Neural cell (in vitro differentiated cells): ENCODE measurements around the gene CPNE5. TPM values are rescaled to one million over a fixed set of nuclear protein-coding genes. Genes with fewer than 3 reads are reported as not detected.

Source experiments
- H2AFZ ChIP-seq: fragments of 200-600, 300-800 bp; sonication (generic), shearing (Covaris generic); 2 replicates; pipeline ENCODE4 v1.6.0; 2014; ENCODE audit warnings: low read depth, mild to moderate bottlenecking, antibody characterized with exemption, low read length, moderate library complexity
- H3F3A ChIP-seq: fragments of 200-600 bp; shearing (Covaris generic); 2 replicates; pipeline ENCODE4 v1.6.1; 2016; ENCODE audit warnings: mild to moderate bottlenecking, moderate library complexity, mixed read lengths, antibody characterized with exemption, low read length; ENCODE audit not compliant: insufficient read depth, poor library complexity, severe bottlenecking
- H3K27ac ChIP-seq: fragments of 200-600, 300-800 bp; sonication (generic), shearing (Covaris generic); 2 replicates; pipeline ENCODE4 v1.5.1; 2014; ENCODE audit warnings: mild to moderate bottlenecking, low read length, moderate library complexity
- H3K27me3 ChIP-seq: fragments of 300-800, 200-600 bp; sonication (generic), shearing (Covaris generic); 2 replicates; pipeline ENCODE4 v1.6.0; 2014; ENCODE audit warnings: mild to moderate bottlenecking, low read depth, low read length, moderate library complexity; ENCODE audit not compliant: insufficient read depth
- H3K36me3 ChIP-seq: fragments of 300-800, 200-600 bp; sonication (generic), shearing (Covaris generic); 2 replicates; pipeline ENCODE4 v1.5.1; 2014; ENCODE audit warnings: mild to moderate bottlenecking, antibody characterized with exemption, low read length, moderate library complexity; ENCODE audit not compliant: insufficient read depth
- H3K4me2 ChIP-seq: fragments of 300-800, 200-600 bp; sonication (generic), shearing (Covaris generic); 2 replicates; pipeline ENCODE4 v1.6.0; 2014; ENCODE audit warnings: mild to moderate bottlenecking, low read length
- H3K4me3 ChIP-seq: fragments of 300-800, 200-600 bp; sonication (generic), shearing (Covaris generic); 2 replicates; pipeline ENCODE4 v1.5.1; 2014; ENCODE audit warnings: mild to moderate bottlenecking, low read length, moderate library complexity
- H3K79me2 ChIP-seq: fragments of 200-600 bp; shearing (Covaris generic); replicated peaks from 2 replicates; pipeline ENCODE4 v1.6.0; 2014; ENCODE audit warnings: mild to moderate bottlenecking, low read length, moderate library complexity; ENCODE audit not compliant: insufficient read depth
- H3K9ac ChIP-seq: fragments of 300-800, 200-600 bp; sonication (generic), shearing (Covaris generic); 2 replicates; pipeline ENCODE4 v1.6.1; 2016; ENCODE audit warnings: mild to moderate bottlenecking, low read length, mixed read lengths
- H3K9me2 ChIP-seq: fragments of 200-600 bp; shearing (Covaris generic); 2 replicates; pipeline ENCODE4 v1.6.1; 2016; ENCODE audit warnings: mild to moderate bottlenecking, low read length, mixed read lengths; ENCODE audit not compliant: insufficient read depth
- H3K9me3 ChIP-seq: fragments of 200-600, 300-800 bp; sonication (generic), shearing (Covaris generic); 2 replicates; pipeline ENCODE4 v1.6.1; 2016; ENCODE audit warnings: mild to moderate bottlenecking, mixed run types, low read length, moderate library complexity, mixed read lengths
- H4K20me1 ChIP-seq: fragments of 200-600 bp; shearing (Covaris generic); 2 replicates; pipeline ENCODE4 v1.6.1; 2016; ENCODE audit warnings: mild to moderate bottlenecking, mixed run types; ENCODE audit not compliant: insufficient read depth
- EP300 ChIP-seq: fragments of 450-650 bp; conservative IDR thresholded peaks from 2 replicates; pipeline ENCODE4 v1.6.1; 2014; ENCODE audit warnings: antibody characterized with exemption, mild to moderate bottlenecking, moderate library complexity; ENCODE audit not compliant: poor library complexity, severe bottlenecking
- EZH2 ChIP-seq: fragments of 200-600, 300-800 bp; shearing (Covaris generic), sonication (generic); IDR thresholded peaks from 2 replicates; pipeline ENCODE4 v1.6.1; 2014; ENCODE audit warnings: antibody characterized with exemption, low read length, borderline replicate concordance, mild to moderate bottlenecking; ENCODE audit not compliant: insufficient read depth, poor library complexity, severe bottlenecking
- MXI1 ChIP-seq: fragments of 450-650 bp; conservative IDR thresholded peaks from 2 replicates; pipeline ENCODE4 v1.6.1; 2014; ENCODE audit warnings: antibody characterized with exemption, mild to moderate bottlenecking; ENCODE audit not compliant: poor library complexity, severe bottlenecking
- POLR2AphosphoS5 ChIP-seq: IDR thresholded peaks from 2 replicates; pipeline ENCODE4 v1.6.1; 2012
- RAD21 ChIP-seq: fragments of 450-650 bp; conservative IDR thresholded peaks from 2 replicates; pipeline ENCODE4 v1.6.1; 2014; ENCODE audit warnings: antibody characterized with exemption, mild to moderate bottlenecking, moderate library complexity
- SMC3 ChIP-seq: fragments of 450-650 bp; conservative IDR thresholded peaks from 2 replicates; pipeline ENCODE4 v1.6.1; 2014; ENCODE audit warnings: antibody characterized with exemption, mild to moderate bottlenecking, moderate library complexity; ENCODE audit not compliant: poor library complexity
- TAF1 ChIP-seq: IDR thresholded peaks from 2 replicates; pipeline ENCODE4 v1.6.1; 2012; ENCODE audit warnings: low read depth
- polyA plus RNA-seq: library from polyadenylated mRNA; depleted of rRNA; stranded (reverse); fragments of >200 nt; gene quantifications from 2 replicates; pipeline ENCODE4 v1.2.3, GENCODE V29; 2014
- TF ChIP-seq, protein P1 (sequence below): fragments of 450-650 bp; IDR thresholded peaks from 2 replicates; pipeline ENCODE4 v1.5.1; 2014; ENCODE audit warnings: antibody characterized with exemption, mild to moderate bottlenecking, moderate library complexity; ENCODE audit not compliant: poor library complexity, severe bottlenecking
- TF ChIP-seq, protein P2 (sequence below): IDR thresholded peaks from 2 replicates; pipeline ENCODE4 v1.6.1; 2012; ENCODE audit warnings: borderline replicate concordance

Gene CPNE5
- polyA plus RNA-seq, 1 donor from 2014 or later = 8.7 TPM

DNA sequence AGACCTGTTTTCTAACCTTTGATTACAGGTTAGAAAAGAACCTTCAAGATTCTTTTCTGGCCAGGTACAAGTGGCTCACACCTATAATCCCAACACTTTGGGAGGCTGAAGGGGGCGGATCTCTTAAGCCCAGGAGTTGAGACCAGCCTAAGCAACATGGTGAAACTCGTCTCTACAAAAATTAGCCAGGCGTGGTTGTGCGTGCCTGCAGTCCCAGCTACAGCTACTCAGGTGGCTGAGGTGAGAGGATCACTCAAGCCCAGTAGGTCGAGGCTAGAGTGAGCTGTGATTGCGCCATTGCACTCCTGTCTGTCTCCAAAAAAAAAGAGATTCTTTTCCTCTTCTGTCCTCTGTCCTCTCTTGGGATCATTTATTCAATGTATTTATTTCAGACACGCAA is 20.9 kb upstream of the CPNE5 start:
- Histone ChIP-seq H3K4me2 (no peak overlapping the region), H4K20me1 (no peaks in the 10 kb centered on the region), H2AFZ (no peak overlapping the region), H3K27me3 (no peaks in the 10 kb centered on the region), H3K4me3 (no peak overlapping the region), H3K79me2 (peaks cover 6% of the 10 kb centered on the region), H3K27ac (no peak overlapping the region), H3F3A (no peaks in the 10 kb centered on the region), H3K36me3 (no peaks in the 10 kb centered on the region), H3K9me3 (no peaks in the 10 kb centered on the region), H3K9me2 (no peaks in the 10 kb centered on the region), H3K9ac (no peak overlapping the region)
- TF ChIP-seq EZH2 = no peak
- TF ChIP-seq TAF1 = no peak
- TF ChIP-seq, protein P1, sequence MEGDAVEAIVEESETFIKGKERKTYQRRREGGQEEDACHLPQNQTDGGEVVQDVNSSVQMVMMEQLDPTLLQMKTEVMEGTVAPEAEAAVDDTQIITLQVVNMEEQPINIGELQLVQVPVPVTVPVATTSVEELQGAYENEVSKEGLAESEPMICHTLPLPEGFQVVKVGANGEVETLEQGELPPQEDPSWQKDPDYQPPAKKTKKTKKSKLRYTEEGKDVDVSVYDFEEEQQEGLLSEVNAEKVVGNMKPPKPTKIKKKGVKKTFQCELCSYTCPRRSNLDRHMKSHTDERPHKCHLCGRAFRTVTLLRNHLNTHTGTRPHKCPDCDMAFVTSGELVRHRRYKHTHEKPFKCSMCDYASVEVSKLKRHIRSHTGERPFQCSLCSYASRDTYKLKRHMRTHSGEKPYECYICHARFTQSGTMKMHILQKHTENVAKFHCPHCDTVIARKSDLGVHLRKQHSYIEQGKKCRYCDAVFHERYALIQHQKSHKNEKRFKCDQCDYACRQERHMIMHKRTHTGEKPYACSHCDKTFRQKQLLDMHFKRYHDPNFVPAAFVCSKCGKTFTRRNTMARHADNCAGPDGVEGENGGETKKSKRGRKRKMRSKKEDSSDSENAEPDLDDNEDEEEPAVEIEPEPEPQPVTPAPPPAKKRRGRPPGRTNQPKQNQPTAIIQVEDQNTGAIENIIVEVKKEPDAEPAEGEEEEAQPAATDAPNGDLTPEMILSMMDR = no peak
- TF ChIP-seq RAD21 = no peak
- no peak for TF ChIP-seq POLR2AphosphoS5

DNA sequence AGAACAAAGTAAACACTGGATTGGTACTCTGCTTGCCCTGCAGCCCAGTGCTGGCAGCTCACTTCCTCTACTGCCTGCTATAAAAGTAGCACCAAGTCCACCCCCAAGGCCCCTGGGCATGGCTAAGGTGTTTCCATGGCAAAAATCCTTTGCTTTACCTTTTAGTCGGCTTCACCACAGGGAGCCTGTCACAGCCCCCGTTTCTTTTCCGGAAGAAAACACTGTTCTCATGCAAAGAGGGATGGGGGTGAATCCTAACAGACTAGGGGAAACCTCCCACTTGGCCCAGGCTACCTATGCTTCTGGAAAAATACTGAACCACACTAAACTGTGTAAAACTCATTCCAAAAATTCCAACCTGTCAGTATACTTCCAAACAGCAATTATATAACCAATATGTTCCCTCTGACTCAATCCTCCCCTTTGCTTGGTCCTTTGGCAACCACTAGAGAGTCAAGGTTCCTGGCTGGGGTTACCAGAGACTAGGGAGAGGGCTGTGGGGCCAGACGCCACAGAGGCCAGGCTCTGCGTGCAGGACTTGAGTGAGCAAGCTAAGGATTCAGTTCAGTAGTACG is 19.2 kb upstream of the CPNE5 start:
- Histone ChIP-seq H3K4me2 (no peak overlapping the region), H3K36me3 (no peaks in the 10 kb centered on the region), H3K27ac (no peak overlapping the region), H3K4me3 (no peak overlapping the region), H4K20me1 (no peaks in the 10 kb centered on the region), H3K27me3 (no peaks in the 10 kb centered on the region), H2AFZ (no peak overlapping the region), H3K9me3 (no peaks in the 10 kb centered on the region), H3F3A (no peaks in the 10 kb centered on the region), H3K9ac (no peak overlapping the region), H3K9me2 (no peaks in the 10 kb centered on the region), H3K79me2 (peaks cover 6% of the 10 kb centered on the region)
- no peak for TF ChIP-seq POLR2AphosphoS5

DNA sequence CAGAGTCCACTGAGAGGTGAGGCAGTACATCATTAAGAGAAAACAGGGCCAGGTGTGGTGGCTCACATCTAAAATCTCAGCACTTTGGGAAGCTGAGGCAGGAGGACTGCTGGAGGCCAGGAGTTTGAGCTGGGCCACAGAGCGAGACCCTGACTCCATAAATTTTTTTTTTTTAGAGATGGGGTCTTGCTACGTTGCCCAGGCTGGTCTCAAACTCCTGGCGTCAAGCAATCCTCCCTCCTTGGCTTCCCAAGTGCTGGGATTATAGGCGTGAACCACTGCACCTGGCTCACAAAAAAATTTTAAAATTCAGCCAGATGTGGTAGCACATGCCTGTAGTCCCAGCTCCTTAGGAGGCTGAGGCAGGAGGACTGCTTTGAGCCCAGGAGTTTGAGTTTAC is 18.1 kb upstream of the CPNE5 start:
- Histone ChIP-seq H4K20me1 (no peaks in the 10 kb centered on the region), H2AFZ (no peak overlapping the region), H3K4me3 (no peak overlapping the region), H3K4me2 (no peak overlapping the region), H3K27ac (no peak overlapping the region), H3K9me3 (no peaks in the 10 kb centered on the region), H3K9ac (no peak overlapping the region), H3K36me3 (no peaks in the 10 kb centered on the region), H3K79me2 (peaks cover 2% of the 10 kb centered on the region), H3K27me3 (no peaks in the 10 kb centered on the region), H3F3A (no peaks in the 10 kb centered on the region), H3K9me2 (no peaks in the 10 kb centered on the region)
- TF ChIP-seq MXI1 (no peak), SMC3 (no peak), EZH2 (no peak), RAD21 (no peak), TAF1 (no peak), EP300 (no peak), POLR2AphosphoS5 (no peak)
- TF ChIP-seq, protein P2, sequence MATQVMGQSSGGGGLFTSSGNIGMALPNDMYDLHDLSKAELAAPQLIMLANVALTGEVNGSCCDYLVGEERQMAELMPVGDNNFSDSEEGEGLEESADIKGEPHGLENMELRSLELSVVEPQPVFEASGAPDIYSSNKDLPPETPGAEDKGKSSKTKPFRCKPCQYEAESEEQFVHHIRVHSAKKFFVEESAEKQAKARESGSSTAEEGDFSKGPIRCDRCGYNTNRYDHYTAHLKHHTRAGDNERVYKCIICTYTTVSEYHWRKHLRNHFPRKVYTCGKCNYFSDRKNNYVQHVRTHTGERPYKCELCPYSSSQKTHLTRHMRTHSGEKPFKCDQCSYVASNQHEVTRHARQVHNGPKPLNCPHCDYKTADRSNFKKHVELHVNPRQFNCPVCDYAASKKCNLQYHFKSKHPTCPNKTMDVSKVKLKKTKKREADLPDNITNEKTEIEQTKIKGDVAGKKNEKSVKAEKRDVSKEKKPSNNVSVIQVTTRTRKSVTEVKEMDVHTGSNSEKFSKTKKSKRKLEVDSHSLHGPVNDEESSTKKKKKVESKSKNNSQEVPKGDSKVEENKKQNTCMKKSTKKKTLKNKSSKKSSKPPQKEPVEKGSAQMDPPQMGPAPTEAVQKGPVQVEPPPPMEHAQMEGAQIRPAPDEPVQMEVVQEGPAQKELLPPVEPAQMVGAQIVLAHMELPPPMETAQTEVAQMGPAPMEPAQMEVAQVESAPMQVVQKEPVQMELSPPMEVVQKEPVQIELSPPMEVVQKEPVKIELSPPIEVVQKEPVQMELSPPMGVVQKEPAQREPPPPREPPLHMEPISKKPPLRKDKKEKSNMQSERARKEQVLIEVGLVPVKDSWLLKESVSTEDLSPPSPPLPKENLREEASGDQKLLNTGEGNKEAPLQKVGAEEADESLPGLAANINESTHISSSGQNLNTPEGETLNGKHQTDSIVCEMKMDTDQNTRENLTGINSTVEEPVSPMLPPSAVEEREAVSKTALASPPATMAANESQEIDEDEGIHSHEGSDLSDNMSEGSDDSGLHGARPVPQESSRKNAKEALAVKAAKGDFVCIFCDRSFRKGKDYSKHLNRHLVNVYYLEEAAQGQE = no peak
- TF ChIP-seq, protein P1 = no peak
